Neural crest cell (in vitro differentiated cells): ENCODE data around the gene DSE. TPM values are rescaled to one million over a fixed set of nuclear protein-coding genes. Genes with fewer than 3 reads are reported as not detected.

Experiments used
- DNase-seq: peaks from one replicate; pipeline ENCODE4 v3.0.0; 2021; ENCODE audit warnings: low read depth, mixed read lengths, low spot score
- H3K27ac Mint-ChIP-seq: one replicate; pipeline ENCODE4 v1.8.0; 2021; ENCODE audit warnings: mild to moderate bottlenecking, mixed read lengths; ENCODE audit not compliant: unreplicated experiment
- H3K27me3 Mint-ChIP-seq: 2 replicates; pipeline ENCODE4 v1.8.0; 2021; ENCODE audit warnings: low read depth, mild to moderate bottlenecking, mixed read lengths
- H3K36me3 Mint-ChIP-seq: 2 replicates; pipeline ENCODE4 v1.8.0; 2021; ENCODE audit warnings: low read depth, mild to moderate bottlenecking, mixed read lengths
- H3K4me1 Mint-ChIP-seq: 2 replicates; pipeline ENCODE4 v1.8.0; 2021; ENCODE audit warnings: mixed read lengths
- H3K4me3 Mint-ChIP-seq: one replicate; pipeline ENCODE4 v1.8.0; 2021; ENCODE audit warnings: mild to moderate bottlenecking, mixed read lengths
- H3K9me3 Mint-ChIP-seq: 2 replicates; pipeline ENCODE4 v1.8.0; 2021; ENCODE audit warnings: mixed read lengths
- total RNA-seq: library from RNA; stranded (reverse); gene quantifications from 2 replicates; pipeline ENCODE4 v1.2.1, GENCODE V29; 2021
- TF ChIP-seq, protein P1 (sequence below): fragments of 200-600 bp; sonication (generic); conservative IDR thresholded peaks from 2 replicates; pipeline ENCODE4 v1.5.0; 2021; ENCODE audit warnings: antibody characterized with exemption, mild to moderate bottlenecking

DSE gene
- total RNA-seq, 1 donor from 2014 or later, result 21.0 TPM

DNA sequence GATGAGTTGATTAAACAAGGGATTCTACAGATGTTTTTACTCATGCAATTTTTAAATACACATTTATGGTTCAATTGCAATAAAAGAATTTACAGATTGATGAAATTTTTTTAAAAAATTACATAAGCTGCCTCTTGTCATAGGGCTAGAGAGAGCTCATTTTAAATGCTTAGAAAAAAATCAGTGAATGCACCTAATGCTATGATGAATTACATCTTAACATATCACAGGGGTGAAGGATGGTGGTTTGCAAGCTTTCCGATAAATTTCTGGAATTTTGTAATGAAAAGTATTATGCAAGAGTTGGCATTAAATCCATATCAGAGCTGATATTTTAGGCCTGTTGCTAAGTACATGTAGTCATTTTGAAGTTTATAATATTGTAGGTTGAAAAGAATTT, 29.6 kb downstream of the DSE start:
- no peaks in the 10 kb centered on the region for H3K27me3 Mint-ChIP-seq
- TF ChIP-seq, protein P1, sequence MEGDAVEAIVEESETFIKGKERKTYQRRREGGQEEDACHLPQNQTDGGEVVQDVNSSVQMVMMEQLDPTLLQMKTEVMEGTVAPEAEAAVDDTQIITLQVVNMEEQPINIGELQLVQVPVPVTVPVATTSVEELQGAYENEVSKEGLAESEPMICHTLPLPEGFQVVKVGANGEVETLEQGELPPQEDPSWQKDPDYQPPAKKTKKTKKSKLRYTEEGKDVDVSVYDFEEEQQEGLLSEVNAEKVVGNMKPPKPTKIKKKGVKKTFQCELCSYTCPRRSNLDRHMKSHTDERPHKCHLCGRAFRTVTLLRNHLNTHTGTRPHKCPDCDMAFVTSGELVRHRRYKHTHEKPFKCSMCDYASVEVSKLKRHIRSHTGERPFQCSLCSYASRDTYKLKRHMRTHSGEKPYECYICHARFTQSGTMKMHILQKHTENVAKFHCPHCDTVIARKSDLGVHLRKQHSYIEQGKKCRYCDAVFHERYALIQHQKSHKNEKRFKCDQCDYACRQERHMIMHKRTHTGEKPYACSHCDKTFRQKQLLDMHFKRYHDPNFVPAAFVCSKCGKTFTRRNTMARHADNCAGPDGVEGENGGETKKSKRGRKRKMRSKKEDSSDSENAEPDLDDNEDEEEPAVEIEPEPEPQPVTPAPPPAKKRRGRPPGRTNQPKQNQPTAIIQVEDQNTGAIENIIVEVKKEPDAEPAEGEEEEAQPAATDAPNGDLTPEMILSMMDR, result no peak
- H3K36me3 Mint-ChIP-seq, result no peaks in the 10 kb centered on the region
- no peak for DNase-seq
- H3K27ac Mint-ChIP-seq, result no peak overlapping the region
- H3K4me3 Mint-ChIP-seq, result no peak overlapping the region
- H3K4me1 Mint-ChIP-seq, result peaks cover 17% of the 10 kb centered on the region
- no peaks in the 10 kb centered on the region for H3K9me3 Mint-ChIP-seq

DNA sequence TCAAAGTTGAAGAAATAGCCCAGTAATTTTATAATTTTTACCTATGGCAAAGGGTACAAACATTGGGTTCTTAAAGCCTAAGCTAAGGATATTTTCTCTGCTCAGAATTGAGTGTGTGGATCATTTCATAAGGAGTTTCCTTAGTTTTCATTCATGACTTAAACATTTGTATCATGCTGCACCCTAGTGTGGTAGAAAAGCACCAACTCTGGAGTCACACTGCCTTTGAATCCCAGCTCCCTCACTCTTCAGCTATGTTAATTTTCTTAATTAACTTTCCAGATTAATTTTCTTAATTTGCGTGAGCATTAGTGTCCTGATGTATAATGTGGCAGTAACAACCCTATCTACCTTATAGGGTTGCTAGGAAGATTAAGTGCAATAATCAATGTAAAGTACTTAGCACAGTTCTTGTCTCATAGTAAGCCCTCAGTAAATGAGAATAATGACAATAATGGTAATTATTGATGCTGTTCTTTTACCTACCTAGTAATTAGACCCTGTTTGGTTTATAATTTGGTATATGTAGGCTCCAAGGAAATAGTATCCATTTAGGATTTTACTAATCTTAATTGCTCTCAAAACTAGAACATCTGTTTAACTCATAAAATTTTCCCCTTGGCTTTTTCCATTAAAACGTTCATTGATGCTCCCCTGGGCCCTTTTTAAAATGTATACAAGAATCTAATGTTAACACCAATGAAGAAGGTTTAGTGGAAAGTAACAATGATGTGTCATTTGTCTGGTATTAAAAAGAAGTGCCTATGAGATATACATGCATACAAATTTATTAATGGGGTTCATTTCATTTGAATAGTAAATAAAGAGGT, 31.6 kb downstream of the DSE start:
- Mint-ChIP-seq H3K36me3 (no peaks in the 10 kb centered on the region), H3K27me3 (no peaks in the 10 kb centered on the region), H3K9me3 (no peaks in the 10 kb centered on the region), H3K27ac (no peak overlapping the region), H3K4me1 (peaks cover 24% of the 10 kb centered on the region), H3K4me3 (no peak overlapping the region)
- TF ChIP-seq, protein P1, result no peak
- DNase-seq, result no peak

DNA sequence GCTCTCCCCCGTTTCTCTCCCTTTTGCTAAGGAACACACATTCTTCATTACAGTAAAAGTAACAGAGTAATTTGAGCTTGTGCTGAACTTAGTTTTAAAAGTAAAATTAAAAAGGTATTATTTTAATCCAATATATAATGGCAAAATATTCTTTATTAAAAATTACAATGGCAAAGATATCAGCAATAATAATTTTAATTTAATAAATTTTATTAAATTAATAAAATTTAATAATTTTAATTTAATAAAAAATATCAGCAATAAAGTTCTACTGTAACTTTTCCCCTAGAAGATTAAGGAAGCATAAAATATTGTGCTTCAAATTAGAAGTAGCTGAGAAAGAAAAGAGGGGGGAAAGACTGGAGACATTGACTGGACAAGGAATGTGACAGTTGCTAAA, 32.5 kb downstream of the DSE start:
- TF ChIP-seq, protein P1, result no peak
- Mint-ChIP-seq H3K9me3 (no peaks in the 10 kb centered on the region), H3K36me3 (no peaks in the 10 kb centered on the region), H3K27ac (no peak overlapping the region), H3K27me3 (no peaks in the 10 kb centered on the region), H3K4me1 (peaks cover 24% of the 10 kb centered on the region), H3K4me3 (no peak overlapping the region)
- no peak for DNase-seq

DNA sequence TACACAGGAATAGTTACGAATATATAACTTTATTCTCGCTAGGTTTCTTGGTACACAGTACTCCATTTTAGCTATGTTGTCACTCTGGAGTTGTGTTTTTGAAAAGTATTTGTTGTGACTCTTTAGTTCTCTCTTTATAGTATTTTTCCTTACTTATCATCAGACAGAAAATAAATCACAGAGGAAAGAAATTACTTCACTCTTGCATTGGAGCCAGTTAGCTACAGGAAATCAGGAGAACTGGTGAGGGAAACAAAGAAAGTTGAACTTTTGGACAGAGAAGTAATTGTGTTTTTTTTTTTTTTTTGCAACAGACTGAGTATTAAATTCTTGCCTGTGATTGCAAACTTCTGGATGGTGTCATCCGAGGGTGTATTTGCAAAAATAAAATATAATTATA, 33.9 kb downstream of the DSE start:
- TF ChIP-seq, protein P1, result no peak
- Mint-ChIP-seq H3K9me3 (no peaks in the 10 kb centered on the region), H3K4me1 (peaks cover 23% of the 10 kb centered on the region), H3K27me3 (no peaks in the 10 kb centered on the region), H3K4me3 (no peak overlapping the region), H3K36me3 (no peaks in the 10 kb centered on the region), H3K27ac (no peak overlapping the region)
- no peak for DNase-seq

DNA sequence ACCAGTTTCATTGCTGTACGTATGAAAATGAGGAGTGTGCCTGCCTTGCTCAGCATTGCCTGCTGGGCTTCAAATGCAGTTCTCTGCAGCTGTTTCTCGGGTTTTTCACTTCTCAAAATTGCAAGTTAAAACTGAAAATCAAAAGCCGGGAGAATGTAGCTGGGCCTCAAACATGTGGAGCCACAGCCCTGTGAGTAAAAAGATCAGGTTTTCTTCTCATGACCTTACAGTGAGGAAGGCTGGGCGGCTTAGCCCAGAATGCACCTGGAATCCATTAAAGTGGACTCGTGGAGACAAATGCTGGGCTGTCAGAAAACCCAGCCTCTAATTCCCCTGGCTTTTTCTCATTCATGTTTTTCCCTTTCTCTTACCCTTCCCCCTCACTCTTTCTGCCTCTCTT, 34.4 kb downstream of the DSE start:
- peak overlapping the region; percentile 31 for H3K4me3 Mint-ChIP-seq
- H3K9me3 Mint-ChIP-seq, result no peaks in the 10 kb centered on the region
- H3K36me3 Mint-ChIP-seq, result no peaks in the 10 kb centered on the region
- TF ChIP-seq, protein P1, result no peak
- peak; percentile 1 for DNase-seq
- H3K27ac Mint-ChIP-seq, result no peak overlapping the region
- peaks cover 24% of the 10 kb centered on the region for H3K4me1 Mint-ChIP-seq
- H3K27me3 Mint-ChIP-seq, result no peaks in the 10 kb centered on the region
